MM.1S (cell line): ENCODE measurements around the gene FANCE.

Source experiments
- DNase-seq: peaks from one replicate; pipeline ENCODE4 v3.0.0-alpha.2; 2015
- H2AFZ ChIP-seq: fragments of 300-600 bp; sonication (generic); 2 replicates; pipeline ENCODE4 v1.6.0; 2016; ENCODE audit warnings: antibody characterized with exemption, low read length
- H3F3A ChIP-seq: fragments of 300-600 bp; sonication (generic); 2 replicates; pipeline ENCODE4 v1.6.1; 2016; ENCODE audit warnings: mild to moderate bottlenecking, antibody characterized with exemption, low read length, moderate library complexity, mixed read lengths; ENCODE audit not compliant: insufficient read depth
- H3K27ac ChIP-seq: fragments of 300-600 bp; sonication (generic); 2 replicates; pipeline ENCODE4 v1.5.1; 2016; ENCODE audit warnings: mild to moderate bottlenecking, low read length
- H3K27me3 ChIP-seq: fragments of 300-600 bp; sonication (generic); replicated peaks from 2 replicates; pipeline ENCODE4 v1.6.0; 2016; ENCODE audit warnings: low read length; ENCODE audit not compliant: insufficient read depth
- H3K36me3 ChIP-seq: fragments of 300-600 bp; sonication (generic); replicated peaks from 2 replicates; pipeline ENCODE4 v1.6.1; 2016; ENCODE audit warnings: mild to moderate bottlenecking, low read length, mixed read lengths; ENCODE audit not compliant: insufficient read depth
- H3K4me1 ChIP-seq: fragments of 300-600 bp; sonication (generic); 2 replicates; pipeline ENCODE4 v1.6.1; 2016; ENCODE audit warnings: low read length, mixed read lengths
- H3K4me2 ChIP-seq: fragments of 300-600 bp; sonication (generic); 2 replicates; pipeline ENCODE4 v1.6.0; 2016; ENCODE audit warnings: low read depth, low read length
- H3K4me3 ChIP-seq: fragments of 300-600 bp; sonication (generic); 2 replicates; pipeline ENCODE4 v1.5.1; 2016; ENCODE audit warnings: low read length, mixed read lengths
- H3K79me2 ChIP-seq: fragments of 300-600 bp; sonication (generic); 2 replicates; pipeline ENCODE4 v1.6.1; 2016; ENCODE audit warnings: mixed run types, low read length, mixed read lengths
- H3K9ac ChIP-seq: fragments of 300-600 bp; sonication (generic); 2 replicates; pipeline ENCODE4 v1.6.1; 2016; ENCODE audit warnings: low read length, mixed read lengths
- H3K9me2 ChIP-seq: fragments of 300-600 bp; sonication (generic); replicated peaks from 2 replicates; pipeline ENCODE4 v1.6.1; 2016; ENCODE audit warnings: mild to moderate bottlenecking, low read length, mixed read lengths; ENCODE audit not compliant: insufficient read depth
- H3K9me3 ChIP-seq: fragments of 300-600 bp; sonication (generic); replicated peaks from 2 replicates; pipeline ENCODE4 v1.6.1; 2016; ENCODE audit warnings: mild to moderate bottlenecking, low read length, mixed read lengths; ENCODE audit not compliant: insufficient read depth
- H4K20me1 ChIP-seq: fragments of 300-600 bp; sonication (generic); 2 replicates; pipeline ENCODE4 v1.6.1; 2016; ENCODE audit warnings: mild to moderate bottlenecking, low read length, moderate library complexity, mixed read lengths; ENCODE audit not compliant: insufficient read depth
- CTCF ChIP-seq: fragments of 300-600 bp; sonication (generic); IDR thresholded peaks from 2 replicates; pipeline ENCODE4 v1.5.1; 2016; ENCODE audit warnings: antibody characterized with exemption, low read length, mixed read lengths
- EZH2 ChIP-seq: fragments of 300-600 bp; sonication (generic); optimal IDR thresholded peaks from 2 replicates; pipeline ENCODE3; 2017; ENCODE audit warnings: low read depth, mild to moderate bottlenecking, antibody characterized with exemption, low read length, mixed read lengths
- EZH2phosphoT487 ChIP-seq: fragments of 300-600 bp; sonication (generic); IDR thresholded peaks from 2 replicates; pipeline ENCODE4 v1.6.1; 2018; ENCODE audit warnings: antibody characterized with exemption, low read length

FANCE gene

GRCh38 chr6:35415065-35415891, 36.9 kb upstream of the FANCE start:
- no peak for DNase-seq
- no peaks in the 10 kb centered on the region for H3K36me3 ChIP-seq
- no peak overlapping the region for H3K9ac ChIP-seq
- no peaks in the 10 kb centered on the region for H3K79me2 ChIP-seq
- H3K9me3 ChIP-seq = no peaks in the 10 kb centered on the region
- H3K4me1 ChIP-seq = no peaks in the 10 kb centered on the region
- H3K27ac ChIP-seq = no peak overlapping the region
- TF ChIP-seq EZH2 (no peak), CTCF (no peak; the same call in 1 of the 2 replicates), EZH2phosphoT487 (no peak)
- H2AFZ ChIP-seq = no peak overlapping the region
- H3K4me3 ChIP-seq = no peak overlapping the region
- H3F3A ChIP-seq = no peaks in the 10 kb centered on the region
- no peaks in the 10 kb centered on the region for H3K9me2 ChIP-seq
- H3K27me3 ChIP-seq = no peaks in the 10 kb centered on the region
- H4K20me1 ChIP-seq = no peaks in the 10 kb centered on the region
- H3K4me2 ChIP-seq = no peak overlapping the region

GRCh38 chr6:35417979-35418661, 34.0 kb upstream of the FANCE start:
- Histone ChIP-seq H3K4me2 (no peak overlapping the region), H3K9me2 (no peaks in the 10 kb centered on the region), H3K9me3 (no peaks in the 10 kb centered on the region), H2AFZ (no peak overlapping the region), H3K4me1 (no peaks in the 10 kb centered on the region), H3K79me2 (no peaks in the 10 kb centered on the region), H3K36me3 (no peaks in the 10 kb centered on the region), H3K27ac (no peak overlapping the region), H3F3A (no peaks in the 10 kb centered on the region), H4K20me1 (no peaks in the 10 kb centered on the region), H3K9ac (no peak overlapping the region), H3K4me3 (no peak overlapping the region), H3K27me3 (no peaks in the 10 kb centered on the region)
- no peak for TF ChIP-seq EZH2
- no peak for TF ChIP-seq CTCF
- no peak for TF ChIP-seq EZH2phosphoT487
- no peak for DNase-seq

- no peak overlapping the region for H3K4me2 ChIP-seq
- H3F3A ChIP-seq = no peaks in the 10 kb centered on the region
- TF ChIP-seq EZH2phosphoT487 (no peak), CTCF (no peak), EZH2 (no peak)
- no peak overlapping the region for H3K27ac ChIP-seq
- no peaks in the 10 kb centered on the region for H3K27me3 ChIP-seq
- DNase-seq = no peak
- no peaks in the 10 kb centered on the region for H3K79me2 ChIP-seq
- H2AFZ ChIP-seq = no peak overlapping the region
- no peaks in the 10 kb centered on the region for H3K36me3 ChIP-seq
- no peak overlapping the region for H3K4me3 ChIP-seq
- H3K4me1 ChIP-seq = no peaks in the 10 kb centered on the region
- no peaks in the 10 kb centered on the region for H3K9me2 ChIP-seq
- H4K20me1 ChIP-seq = no peaks in the 10 kb centered on the region
- no peaks in the 10 kb centered on the region for H3K9me3 ChIP-seq
- no peak overlapping the region for H3K9ac ChIP-seq
These were observed 32.7 kb upstream of the FANCE start for GRCh38 chr6:35419417-35419816.
